Measurements from ENCODE around the gene POLRMT.
"Not testable (repeated sequence)": the region's sequence is repeated elsewhere in the genome, so short reads cannot be mapped to it uniquely, and the experiment has no call there.

POLRMT gene

DNA sequence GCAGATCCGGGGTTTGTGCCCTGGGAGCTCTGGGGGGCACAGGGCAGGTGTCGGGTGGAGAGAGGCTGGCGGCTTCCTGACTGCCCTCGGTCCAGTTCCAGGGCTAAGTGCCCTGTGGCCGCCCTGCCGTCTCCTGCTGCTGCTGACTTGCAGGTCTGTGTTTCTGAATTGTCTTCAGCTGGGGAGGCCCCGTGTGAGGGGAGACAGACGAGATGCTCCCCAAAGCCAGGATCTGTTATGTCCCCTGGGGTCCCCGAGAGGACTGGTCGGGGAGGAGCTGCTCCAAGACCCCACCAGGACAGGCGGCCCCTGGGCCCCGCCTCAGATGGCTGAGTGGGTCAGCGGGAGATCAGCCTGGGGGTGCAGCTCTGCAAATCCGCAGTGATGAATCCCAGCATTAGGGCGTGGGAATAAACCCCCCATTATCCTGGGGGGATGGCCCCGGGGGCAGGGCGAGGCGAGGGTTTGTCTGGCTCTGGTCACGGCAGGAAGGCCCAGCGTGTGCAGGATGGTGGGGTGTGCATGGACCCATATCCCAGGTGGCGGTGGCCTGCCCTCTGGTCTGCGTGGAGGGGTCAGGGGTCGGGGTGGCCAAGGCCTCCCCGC lies 39.0 kb downstream of the POLRMT start:
- FAIRE-seq (no peak), DNase-seq (ENCODE audit: low spot score) (no peak)

DNA sequence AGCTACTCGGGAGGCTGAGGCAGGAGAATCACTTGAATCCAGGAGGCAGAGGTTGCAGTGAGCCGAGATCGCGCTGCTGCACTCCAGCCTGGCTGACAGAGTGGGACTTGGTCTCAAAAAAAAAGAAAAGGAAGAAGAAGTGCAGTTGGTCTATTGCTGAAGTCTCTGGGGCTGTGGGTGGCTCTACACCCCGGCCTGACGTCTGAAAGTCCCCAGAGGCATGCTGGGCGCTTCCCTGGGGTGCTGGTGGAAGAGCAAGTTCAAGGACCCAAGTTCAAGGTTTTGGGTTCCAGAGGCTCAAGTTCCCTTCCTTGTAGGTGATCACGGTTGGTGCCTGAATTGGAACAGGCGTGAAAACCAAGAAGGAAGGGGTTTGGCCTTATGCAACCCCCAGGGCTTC lies 39.8 kb downstream of the POLRMT start:
- DNase-seq (ENCODE audit: low spot score) (no peak), FAIRE-seq (no peak)

DNA sequence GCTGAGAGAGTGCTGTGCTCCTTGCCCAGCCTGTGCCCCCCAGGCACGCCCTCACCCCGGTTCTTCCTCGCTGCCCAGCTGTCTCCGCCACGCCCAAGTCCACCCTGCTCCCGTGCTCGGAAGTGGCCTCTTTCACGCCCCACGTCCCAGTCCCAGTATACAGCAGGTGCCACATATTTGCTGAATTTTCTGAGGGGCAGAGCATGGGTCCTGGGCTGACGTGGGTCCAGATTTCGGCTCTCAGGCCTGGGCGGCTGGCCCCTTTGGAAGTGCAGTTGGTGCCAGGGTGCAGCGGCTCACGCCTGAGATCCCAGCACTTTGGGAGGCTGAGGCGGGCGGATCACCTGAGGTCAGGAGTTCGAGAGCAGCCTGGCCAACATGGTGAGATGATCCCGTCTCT lies 40.3 kb downstream of the POLRMT start:
- FAIRE-seq (no peak), DNase-seq (ENCODE audit: low spot score) (no peak)

DNA sequence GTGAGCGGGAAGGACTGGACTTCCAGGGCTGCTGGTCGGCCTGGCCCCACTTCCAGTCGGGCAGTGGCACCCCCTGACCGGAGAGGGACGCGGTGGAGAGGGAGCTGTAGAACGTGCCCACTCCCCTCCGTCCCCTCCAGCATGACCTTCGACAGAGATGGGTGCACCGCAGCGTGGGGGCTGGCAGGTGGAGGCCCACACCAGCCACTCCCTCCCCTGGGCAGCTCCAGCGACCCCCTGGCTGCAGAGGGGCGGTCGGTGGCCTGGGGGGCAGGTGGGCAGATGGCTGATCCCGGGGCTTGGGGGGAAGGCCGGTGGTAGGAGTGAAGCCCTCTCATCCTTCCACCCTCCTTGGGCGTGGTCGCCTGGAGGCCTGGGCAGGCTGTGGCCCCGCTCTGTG lies 41.2 kb downstream of the POLRMT start:
- DNase-seq (ENCODE audit: low spot score) (no peak), FAIRE-seq (no peak)

DNA sequence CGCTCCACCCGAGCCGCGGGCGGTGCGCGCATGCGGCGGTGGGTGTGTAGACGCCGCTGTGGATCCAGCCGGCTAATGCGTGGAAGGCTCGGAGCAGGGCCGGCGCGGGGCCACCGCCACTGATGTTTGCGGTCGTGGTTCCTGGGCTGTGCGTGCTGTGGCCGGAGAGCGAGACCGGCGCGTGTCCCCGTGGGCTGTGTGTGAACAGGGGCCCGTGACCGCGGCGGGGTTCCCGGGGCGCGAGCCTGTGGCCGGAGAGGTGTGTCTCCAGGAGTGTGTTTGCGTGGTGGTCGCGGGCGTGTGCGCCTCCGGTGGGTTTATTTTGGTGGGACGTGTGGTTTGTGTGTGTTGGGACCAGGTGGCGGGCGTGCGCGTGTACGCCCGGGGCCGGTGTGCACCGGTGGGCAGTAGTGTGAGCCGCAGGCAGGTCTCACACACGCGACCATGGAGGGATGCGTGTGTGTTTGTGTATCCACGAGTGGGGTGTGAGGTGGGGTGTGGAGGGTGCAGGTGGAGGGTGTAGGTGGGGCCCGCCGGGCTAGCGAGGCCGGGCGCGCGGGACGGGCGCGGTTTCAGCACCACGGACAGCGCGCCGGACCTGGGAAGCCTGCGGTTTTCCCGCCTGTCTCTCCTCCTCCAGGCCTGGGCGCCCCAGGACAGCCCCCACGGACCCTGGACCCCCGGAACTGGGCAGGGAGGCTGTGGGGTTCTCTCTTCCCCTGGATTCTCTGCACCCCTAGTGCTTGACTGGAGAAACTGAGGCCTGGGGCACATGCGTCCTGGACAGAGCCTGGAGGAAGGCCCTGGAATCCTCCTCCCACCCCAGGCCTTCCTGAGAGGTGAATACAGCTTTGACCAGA lies 42.0 kb downstream of the POLRMT start:
- DNase-seq (ENCODE audit: low spot score) (no peak), FAIRE-seq (no peak)

DNA sequence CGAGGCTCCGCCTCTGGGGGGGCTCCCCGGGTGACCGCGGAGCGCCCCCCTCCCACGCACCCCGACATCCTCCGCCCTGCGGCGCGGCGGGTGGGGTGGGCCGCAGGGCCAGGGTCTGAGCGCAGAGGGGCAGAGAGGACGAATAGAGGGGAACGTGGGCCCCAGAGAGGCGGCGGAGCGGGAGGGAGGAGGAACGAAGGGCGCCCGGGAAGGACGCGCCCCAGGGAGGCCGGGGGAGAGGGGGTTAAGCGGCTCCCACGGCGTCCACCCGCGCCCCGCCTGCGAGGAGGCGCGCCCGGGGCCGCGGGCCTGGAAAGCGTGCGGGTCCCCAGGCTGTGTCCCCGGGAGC lies 42.6 kb downstream of the POLRMT start:
- no peak for FAIRE-seq

DNA sequence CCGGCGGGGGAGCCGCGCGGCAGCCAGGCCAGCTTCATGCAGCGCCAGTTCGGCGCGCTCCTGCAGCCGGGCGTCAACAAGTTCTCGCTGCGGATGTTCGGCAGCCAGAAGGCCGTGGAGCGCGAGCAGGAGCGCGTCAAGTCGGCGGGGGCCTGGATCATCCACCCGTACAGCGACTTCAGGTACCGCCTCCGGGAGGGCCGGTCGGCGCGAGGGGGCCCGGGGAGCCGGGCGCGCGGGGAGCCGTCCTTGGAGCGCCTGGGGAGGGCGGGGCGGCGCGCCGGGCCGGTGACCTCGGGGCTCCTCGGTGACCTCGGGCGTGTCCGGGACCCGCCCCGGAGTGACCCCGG lies 43.0 kb downstream of the POLRMT start:
- FAIRE-seq, result no peak
- no peak for DNase-seq (ENCODE audit: low spot score)

More for the DNA sequence above, 42.6 kb downstream of the POLRMT start:
- no peak for DNase-seq (ENCODE audit: low spot score)

DNA sequence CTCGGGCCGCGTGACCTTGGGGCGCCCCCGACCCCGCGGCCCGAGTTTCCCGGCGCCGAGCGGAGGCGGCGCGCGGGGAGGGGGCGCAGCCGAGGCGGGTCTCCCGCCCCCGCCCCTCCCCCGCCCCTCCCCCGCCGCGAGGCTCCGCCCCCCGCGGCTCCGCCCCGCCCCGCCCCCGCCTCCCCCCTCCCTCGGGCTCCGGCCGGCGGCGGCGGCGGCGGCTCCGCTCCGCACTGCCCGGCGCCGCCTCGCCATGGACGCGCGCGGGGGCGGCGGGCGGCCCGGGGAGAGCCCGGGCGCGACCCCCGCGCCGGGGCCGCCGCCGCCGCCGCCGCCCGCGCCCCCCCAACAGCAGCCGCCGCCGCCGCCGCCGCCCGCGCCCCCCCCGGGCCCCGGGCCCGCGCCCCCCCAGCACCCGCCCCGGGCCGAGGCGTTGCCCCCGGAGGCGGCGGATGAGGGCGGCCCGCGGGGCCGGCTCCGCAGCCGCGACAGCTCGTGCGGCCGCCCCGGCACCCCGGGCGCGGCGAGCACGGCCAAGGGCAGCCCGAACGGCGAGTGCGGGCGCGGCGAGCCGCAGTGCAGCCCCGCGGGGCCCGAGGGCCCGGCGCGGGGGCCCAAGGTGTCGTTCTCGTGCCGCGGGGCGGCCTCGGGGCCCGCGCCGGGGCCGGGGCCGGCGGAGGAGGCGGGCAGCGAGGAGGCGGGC lies 43.5 kb downstream of the POLRMT start, which contains the start of gene HCN2:
Gene HCN2, plus strand, starts transcription at position 189 of the 703 bp plus-strand sequence. Its CDS starts 65 bp downstream, at position 254.
- FAIRE-seq (no peak), DNase-seq (ENCODE audit: low spot score) (no peak)

DNA sequence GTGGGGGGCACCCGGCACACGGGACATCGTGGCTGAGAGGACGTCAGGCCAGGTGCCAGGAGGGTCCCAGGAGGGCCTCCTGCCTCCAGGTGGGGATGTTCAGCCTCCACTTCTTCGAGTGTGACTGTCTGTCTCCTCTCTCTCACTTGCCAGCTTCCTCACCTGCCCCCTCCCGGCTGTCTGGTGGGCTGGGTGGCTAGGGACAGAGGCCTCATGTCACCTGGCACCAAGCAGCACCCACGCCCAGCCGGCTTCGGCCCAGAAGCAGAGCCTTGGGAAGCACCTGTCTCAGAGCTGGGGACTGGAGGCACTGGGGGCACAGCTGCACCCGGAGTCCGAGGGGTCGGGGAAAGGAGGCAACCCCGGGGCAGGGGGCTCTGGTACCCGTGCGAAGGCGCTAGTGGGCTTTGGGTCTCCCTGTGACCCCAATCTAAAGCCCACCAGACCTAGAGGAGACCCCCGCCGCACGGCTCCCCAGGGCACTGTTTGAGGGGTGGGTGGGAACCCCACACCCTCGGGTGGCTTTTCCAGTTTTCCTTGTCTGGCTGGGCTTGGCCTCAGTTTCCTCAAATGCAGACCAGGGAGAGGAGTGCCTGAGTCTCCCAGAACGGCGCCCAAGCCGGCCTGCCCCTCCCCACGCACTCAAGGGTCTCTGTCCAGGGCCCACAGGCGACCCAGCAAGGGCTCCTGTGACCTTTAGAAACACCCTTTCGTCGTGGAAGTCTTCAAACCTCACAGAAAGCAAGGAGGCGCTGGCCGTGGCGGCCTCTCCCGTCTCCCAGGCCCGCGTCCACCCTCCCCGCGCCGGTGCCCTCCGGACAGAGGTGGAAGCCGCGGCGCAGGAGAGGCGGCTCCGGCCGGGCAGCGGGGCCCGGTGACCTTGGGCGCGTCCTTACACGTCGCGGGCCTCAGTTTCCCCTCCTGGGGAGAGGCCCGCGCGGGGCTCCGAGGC lies 44.3 kb downstream of the POLRMT start:
- FAIRE-seq (no peak), DNase-seq (ENCODE audit: low spot score) (no peak)

DNA sequence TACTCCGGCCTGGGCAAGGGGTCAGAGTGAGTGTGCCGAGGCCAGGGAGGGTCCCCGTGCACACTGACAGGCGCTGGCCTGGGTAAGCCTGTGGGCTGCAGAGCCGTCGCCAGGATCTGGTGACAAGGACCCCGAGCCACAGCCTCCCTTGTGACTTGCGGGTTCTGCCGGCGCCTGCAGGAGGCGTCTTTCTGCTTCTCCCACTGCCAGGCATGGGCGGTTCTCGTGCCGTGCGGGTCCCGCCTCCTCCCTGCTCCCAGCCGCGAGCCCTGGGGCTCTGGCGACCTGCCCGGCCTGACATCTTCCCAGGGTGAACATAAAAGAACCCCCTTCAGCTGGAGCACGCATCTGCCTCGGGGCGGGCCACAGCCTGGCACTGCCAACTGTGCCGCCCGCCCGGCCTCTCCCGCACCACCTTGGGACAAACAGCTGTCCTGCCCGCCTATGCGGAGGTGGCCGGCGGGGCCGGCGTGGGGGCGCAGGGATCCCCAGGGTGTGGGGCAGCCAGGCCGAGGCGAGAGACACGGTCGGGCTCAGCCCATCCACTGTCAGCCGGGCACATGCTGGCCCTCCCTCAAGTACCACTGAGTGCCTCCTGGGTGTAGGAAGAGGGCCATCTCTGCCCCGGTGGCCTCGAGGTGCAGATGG lies 45.1 kb downstream of the POLRMT start:
- FAIRE-seq (no peak), DNase-seq (ENCODE audit: low spot score) (peak; percentile 58)

DNA sequence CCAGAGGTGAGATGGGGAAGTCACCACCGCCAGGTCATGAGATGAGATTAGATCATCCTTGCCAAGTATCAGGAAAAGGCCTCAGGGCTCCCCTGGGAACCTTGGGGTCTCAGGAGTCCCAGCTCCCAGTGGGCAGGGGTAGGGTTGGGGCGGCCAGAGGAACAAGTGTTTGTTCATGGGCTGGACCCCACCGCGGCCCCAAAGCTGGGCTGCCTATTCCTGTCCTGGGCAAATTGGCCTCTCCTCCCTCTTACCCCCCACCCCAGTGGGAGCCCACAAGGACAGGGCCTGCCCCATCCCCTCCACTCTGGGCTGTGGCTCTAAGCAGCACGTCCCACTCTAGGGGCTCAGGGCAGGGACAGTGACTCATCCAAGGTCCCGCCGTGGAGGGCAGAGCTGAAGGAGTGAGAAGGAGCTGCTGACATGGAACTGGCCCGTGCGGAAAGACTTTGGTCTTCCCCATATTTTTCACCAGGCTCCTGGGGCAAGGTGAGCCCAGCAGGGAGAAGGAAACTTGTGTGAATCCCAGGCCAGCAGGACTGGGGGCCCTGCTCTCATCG lies 47.7 kb downstream of the POLRMT start:
- DNase-seq (ENCODE audit: low spot score), result peak; percentile 32
- FAIRE-seq, result no peak

DNA sequence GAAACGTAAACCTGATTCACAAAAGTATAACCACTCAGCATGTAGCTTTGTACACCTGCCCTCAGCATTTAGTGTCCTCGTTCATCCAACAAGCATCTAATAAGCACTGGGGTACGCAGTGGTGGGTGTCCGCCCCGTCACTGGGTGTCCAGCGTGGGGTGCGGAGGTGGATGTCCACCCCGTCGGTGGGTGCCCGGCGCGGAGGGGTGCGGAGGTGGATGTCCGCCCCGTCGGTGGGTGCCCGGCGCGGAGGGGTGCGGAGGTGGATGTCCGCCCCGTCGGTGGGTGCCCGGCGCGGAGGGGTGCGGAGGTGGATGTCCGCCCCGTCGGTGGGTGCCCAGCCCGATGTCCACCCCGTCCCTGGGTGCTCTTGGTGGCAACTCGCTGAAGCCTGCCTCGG lies 48.2 kb downstream of the POLRMT start:
- not testable (repeated sequence) for FAIRE-seq; DNase-seq (ENCODE audit: low spot score)

DNA sequence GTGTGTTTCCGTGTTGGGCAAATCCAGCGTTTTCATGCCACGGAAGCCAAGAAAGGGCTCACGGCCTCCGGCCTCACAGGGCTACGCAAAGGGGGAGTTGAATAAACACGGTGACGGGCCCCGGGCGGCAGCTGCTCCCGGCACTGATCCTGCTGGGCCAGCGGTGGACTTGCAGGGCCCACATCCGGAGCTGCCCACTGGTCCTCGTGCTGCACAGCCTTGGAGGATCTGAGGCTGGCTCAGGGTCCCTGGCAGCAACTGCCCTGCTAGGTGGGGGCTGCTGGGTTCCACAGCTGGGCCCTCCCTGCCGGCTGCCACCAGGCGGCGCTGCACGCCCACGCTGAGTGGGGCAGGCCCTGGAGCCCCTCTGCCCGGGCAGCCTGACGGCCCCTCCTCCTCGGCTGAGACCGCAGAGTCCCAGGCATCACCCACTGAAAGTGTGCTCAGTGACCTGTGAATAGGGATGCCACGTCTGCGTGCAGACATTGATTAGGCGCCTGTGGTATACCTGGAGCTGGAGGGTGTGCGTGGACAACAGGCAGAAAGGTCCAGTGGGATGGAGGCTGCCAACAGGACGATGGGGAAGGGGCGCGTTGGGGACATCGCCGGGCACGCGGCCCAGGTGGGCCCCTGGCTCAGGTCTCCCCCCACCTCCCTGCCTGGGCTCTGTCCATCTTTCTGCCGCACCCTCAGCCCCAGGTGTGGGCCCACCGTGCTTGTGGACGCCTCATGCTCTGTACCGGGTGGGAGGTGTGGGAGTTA lies 48.9 kb downstream of the POLRMT start:
- FAIRE-seq (no peak), DNase-seq (ENCODE audit: low spot score) (no peak)

DNA sequence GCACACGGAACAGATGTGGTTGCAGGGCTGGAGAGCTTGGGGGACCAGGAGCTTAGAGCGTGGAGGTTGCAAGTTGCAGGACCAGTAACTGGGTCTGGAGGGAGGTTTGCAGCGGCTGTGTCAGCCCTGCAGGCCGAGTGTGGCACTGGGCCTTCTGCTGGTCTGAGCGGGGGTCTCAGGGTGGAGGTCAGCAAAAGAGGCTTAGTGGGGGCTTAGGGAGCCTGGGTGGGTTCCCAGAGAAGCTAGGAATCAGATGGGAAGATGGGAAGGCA lies 49.4 kb downstream of the POLRMT start:
- FAIRE-seq, result no peak
- DNase-seq (ENCODE audit: low spot score), result no peak

DNA sequence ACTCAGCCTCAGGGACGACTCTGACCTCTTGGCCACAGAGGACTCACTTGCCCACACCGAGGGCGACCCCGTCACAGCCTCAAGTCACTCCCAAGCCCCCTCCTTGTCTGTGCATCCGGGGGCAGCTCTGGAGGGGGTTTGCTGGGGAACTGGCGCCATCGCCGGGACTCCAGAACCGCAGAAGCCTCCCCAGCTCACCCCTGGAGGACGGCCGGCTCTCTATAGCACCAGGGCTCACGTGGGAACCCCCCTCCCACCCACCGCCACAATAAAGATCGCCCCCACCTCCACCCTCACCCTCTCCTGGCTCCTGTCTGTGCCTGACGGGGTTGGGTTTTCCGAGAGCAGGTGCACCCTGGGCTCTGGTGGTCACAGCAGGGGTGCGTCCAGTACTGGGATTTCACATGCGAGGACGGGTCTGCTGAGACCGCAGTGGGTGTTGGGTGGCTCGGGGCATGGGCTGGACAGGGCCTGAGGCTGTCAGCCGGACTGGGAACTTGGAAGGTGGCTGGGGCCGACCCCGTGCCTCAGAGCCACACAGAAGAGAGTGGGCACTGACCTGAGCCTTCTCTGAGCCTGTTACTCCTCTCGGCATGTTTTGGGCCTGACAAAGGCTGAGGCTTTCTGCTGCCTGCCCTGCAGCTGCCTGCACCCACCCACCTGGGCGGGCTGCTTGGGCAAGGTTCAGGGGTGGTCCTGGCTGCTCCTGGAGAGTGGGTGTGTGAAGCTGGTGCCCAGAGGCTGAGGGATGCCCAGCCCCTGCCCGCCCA lies 50.0 kb downstream of the POLRMT start:
- FAIRE-seq (no peak), DNase-seq (ENCODE audit: low spot score) (no peak)

DNA sequence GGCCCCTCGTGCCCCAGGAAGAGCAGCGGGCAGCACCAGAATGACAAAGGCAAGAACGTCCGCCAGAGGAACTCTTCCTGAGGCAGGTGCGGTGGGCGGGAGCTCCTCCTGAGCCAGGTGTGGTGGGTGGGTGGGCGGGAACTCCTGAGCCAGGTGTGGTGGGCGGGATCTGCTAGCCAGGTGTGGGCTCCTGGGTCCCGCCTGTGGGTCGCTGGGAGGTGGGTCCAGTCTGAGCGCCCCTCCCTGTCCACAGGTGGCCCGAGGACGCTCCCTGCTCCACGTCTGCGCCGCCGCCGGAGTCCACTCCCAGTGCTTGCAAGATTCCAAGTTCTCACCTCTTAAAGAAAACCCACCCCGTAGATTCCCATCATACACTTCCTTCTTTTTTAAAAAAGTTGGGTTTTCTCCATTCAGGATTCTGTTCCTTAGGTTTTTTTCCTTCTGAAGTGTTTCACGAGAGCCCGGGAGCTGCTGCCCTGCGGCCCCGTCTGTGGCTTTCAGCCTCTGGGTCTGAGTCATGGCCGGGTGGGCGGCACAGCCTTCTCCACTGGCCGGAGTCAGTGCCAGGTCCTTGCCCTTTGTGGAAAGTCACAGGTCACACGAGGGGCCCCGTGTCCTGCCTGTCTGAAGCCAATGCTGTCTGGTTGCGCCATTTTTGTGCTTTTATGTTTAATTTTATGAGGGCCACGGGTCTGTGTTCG lies 50.7 kb downstream of the POLRMT start:
- FAIRE-seq (peak; percentile 89), DNase-seq (ENCODE audit: low spot score) (peak; percentile 64)

DNA sequence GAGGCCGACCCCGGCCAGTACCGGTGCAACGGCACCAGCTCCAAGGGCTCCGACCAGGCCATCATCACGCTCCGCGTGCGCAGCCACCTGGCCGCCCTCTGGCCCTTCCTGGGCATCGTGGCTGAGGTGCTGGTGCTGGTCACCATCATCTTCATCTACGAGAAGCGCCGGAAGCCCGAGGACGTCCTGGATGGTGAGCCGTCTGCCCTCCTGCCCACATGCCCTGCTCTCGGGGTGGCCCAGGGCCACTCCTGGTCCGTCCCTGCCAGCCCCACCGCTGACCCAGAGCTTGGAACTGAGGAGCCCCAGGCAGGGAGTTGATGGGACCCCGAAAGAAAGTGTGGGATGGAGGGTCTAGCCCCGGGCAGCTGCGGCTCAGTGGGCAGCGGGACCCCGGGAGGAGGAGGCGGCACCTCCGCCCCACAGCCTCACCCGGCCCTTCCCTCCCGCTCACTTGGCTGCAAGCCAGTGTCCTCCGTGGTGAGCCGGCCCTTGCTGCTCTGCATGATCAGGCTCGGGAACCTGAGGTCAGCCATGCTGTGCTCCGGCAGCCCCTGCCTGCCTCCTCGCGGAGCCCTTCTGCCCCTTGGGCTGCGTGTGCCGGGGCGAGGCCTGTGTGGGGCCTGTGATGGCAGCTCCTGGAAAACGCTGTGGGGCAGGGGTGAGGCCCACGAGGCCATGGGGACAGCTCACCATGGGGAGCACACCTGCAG lies 51.8 kb downstream of the POLRMT start:
- FAIRE-seq, result no peak

DNA sequence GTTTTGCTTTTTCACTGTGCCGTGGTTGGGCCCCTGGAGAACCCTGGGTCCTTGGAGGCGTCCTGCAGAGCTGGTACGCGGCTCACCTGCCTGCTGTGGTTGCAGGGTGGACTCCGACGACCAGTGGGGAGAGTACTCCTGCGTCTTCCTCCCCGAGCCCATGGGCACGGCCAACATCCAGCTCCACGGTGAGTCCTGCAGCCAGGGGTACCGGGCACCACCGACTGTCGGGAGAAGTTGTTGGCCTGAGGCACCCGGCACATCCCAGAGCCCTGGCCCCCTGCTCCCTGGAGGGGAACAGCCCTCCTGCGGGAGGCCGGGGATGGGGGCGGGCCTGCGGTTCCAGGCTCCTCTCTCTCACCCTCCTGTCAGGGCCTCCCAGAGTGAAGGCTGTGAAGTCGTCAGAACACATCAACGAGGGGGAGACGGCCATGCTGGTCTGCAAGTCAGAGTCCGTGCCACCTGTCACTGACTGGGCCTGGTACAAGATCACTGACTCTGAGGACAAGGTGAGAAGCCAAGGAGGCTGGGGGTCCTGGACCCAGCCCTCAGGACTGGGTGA lies 53.0 kb downstream of the POLRMT start:
- DNase-seq (ENCODE audit: low spot score), result no peak
- no peak for FAIRE-seq

More for the DNA sequence above, 51.8 kb downstream of the POLRMT start:
- DNase-seq (ENCODE audit: low spot score), result no peak
